Vagina (tissue), 2 donors: Measurements from ENCODE around the gene TOGARAM1. TPM values are rescaled to one million over a fixed set of nuclear protein-coding genes. Genes with fewer than 3 reads are reported as not detected.

Source experiments
- DNase-seq, 2 donors: peaks; one replicate each; pipeline ENCODE4 v3.0.0-alpha.2; 2017; ENCODE audit errors: extremely low spot score in 2 of 2
- H3K27ac ChIP-seq: fragments of 200-600 bp; sonication (generic); one replicate; pipeline ENCODE4 v1.5.1; 2019
- H3K27me3 ChIP-seq: fragments of 200-600 bp; sonication (generic); one replicate; pipeline ENCODE4 v1.5.1; 2019
- H3K36me3 ChIP-seq, 2 donors: fragments of 200-600 bp; sonication (generic); one replicate each; pipeline ENCODE4 v1.5.1; 2017 to 2019
- H3K4me1 ChIP-seq: fragments of 200-600 bp; sonication (generic); one replicate; pipeline ENCODE4 v1.5.1; 2019
- H3K4me3 ChIP-seq, 2 donors: fragments of 200-600 bp; sonication (generic); 1 replicate in 1 of 2; 2 replicates in 1 of 2; pipeline ENCODE4 v1.5.1; 2016 to 2019
- H3K9me3 ChIP-seq: fragments of 200-600 bp; sonication (generic); one replicate; pipeline ENCODE4 v1.5.1; 2019
- CTCF ChIP-seq, 3 experiments: fragments of 450-650 bp in 2 of 3; fragments of 200-600 bp in 1 of 3; sonication (generic) in 1 of 3; IDR thresholded peaks; one replicate each; pipeline ENCODE4 v1.5.1; 2017 to 2019; ENCODE audit warnings: antibody characterized with exemption in 3 of 3, mild to moderate bottlenecking in 2 of 3, moderate library complexity in 2 of 3
- POLR2A ChIP-seq, 2 donors: fragments of 450-650 bp; IDR thresholded peaks; one replicate each; pipeline ENCODE4 v1.6.1; 2017; ENCODE audit warnings: antibody characterized with exemption in 2 of 2, mild to moderate bottlenecking in 2 of 2, moderate library complexity in 2 of 2
- POLR2AphosphoS5 ChIP-seq, 2 donors: sonication (generic); formaldehyde crosslinking; IDR thresholded peaks; one replicate each; pipeline ENCODE4 v1.9.0; 2017; ENCODE audit warnings: antibody characterized with exemption in 2 of 2, mild to moderate bottlenecking in 2 of 2, low read depth in 1 of 2; ENCODE audit not compliant: insufficient read depth in 1 of 2
- intact Hi-C: fragments of 100-400 bp; cut with DNase I; formaldehyde crosslinking; loops from one replicate; pipeline ENCODE4 v1.15.1; 2023
- total RNA-seq: library from RNA; depleted of rRNA; stranded (reverse); fragments of >200 nt; gene quantifications from one replicate; pipeline ENCODE4 v1.2.3, GENCODE V29; 2016

The TOGARAM1 gene
- total RNA-seq, 1 donor from 2014 or later: 13.0 TPM

GRCh38 chr14:44937547-44937946 lies 24.4 kb upstream of the TOGARAM1 start:
- H3K27me3 ChIP-seq: no peaks in the 10 kb centered on the region
- H3K36me3 ChIP-seq: peaks cover 0 to 10% of the 10 kb centered on the region in 2 donors
- TF ChIP-seq CTCF (IDR thresholded peaks at IDR 0.05) (no peak), POLR2AphosphoS5 (IDR thresholded peaks at IDR 0.05; ENCODE audit: insufficient read depth in 1 of 2, low read depth in 1 of 2) (no peak), POLR2A (IDR thresholded peaks at IDR 0.05) (no peak)
- intact Hi-C loops: no loop called here
- no peak overlapping the region for H3K4me3 ChIP-seq
- H3K27ac ChIP-seq: no peak overlapping the region
- H3K9me3 ChIP-seq: no peaks in the 10 kb centered on the region
- no peak for DNase-seq
- H3K4me1 ChIP-seq: no peaks in the 10 kb centered on the region

GRCh38 chr14:44940211-44940610 lies 21.8 kb upstream of the TOGARAM1 start:
- peaks cover 0 to 19% of the 10 kb centered on the region in 2 donors for H3K36me3 ChIP-seq

GRCh38 chr14:44940944-44941343 lies 21.0 kb upstream of the TOGARAM1 start:
- no peak for DNase-seq
- Histone ChIP-seq H3K27ac (no peak overlapping the region), H3K4me3 (no peak overlapping the region), H3K27me3 (no peaks in the 10 kb centered on the region), H3K36me3 (peaks cover 0 to 23% of the 10 kb centered on the region in 2 donors), H3K9me3 (no peaks in the 10 kb centered on the region), H3K4me1 (no peaks in the 10 kb centered on the region)
- no peak for TF ChIP-seq POLR2A (IDR thresholded peaks at IDR 0.05)
- TF ChIP-seq CTCF (IDR thresholded peaks at IDR 0.05): no peak
- TF ChIP-seq POLR2AphosphoS5 (IDR thresholded peaks at IDR 0.05; ENCODE audit: insufficient read depth in 1 of 2, low read depth in 1 of 2): no peak
- intact Hi-C loops: no loop called here

More at GRCh38 chr14:44940211-44940610, 21.8 kb upstream of the TOGARAM1 start:
- DNase-seq: no peak
- Histone ChIP-seq H3K4me3 (no peak overlapping the region), H3K27me3 (no peaks in the 10 kb centered on the region), H3K27ac (no peak overlapping the region), H3K4me1 (no peaks in the 10 kb centered on the region), H3K9me3 (no peaks in the 10 kb centered on the region)
- TF ChIP-seq POLR2AphosphoS5 (IDR thresholded peaks at IDR 0.05; ENCODE audit: insufficient read depth in 1 of 2, low read depth in 1 of 2) (no peak), POLR2A (IDR thresholded peaks at IDR 0.05) (no peak), CTCF (IDR thresholded peaks at IDR 0.05) (no peak)
- intact Hi-C loops: no loop called here

GRCh38 chr14:44941591-44941990 lies 20.4 kb upstream of the TOGARAM1 start:
- Histone ChIP-seq H3K27me3 (no peaks in the 10 kb centered on the region), H3K36me3 (peaks cover 0 to 23% of the 10 kb centered on the region in 2 donors), H3K4me1 (no peaks in the 10 kb centered on the region), H3K27ac (no peak overlapping the region), H3K4me3 (no peak overlapping the region), H3K9me3 (no peaks in the 10 kb centered on the region)
- no peak for DNase-seq
- intact Hi-C loops: no loop called here
- TF ChIP-seq POLR2A (IDR thresholded peaks at IDR 0.05) (no peak), CTCF (IDR thresholded peaks at IDR 0.05) (no peak), POLR2AphosphoS5 (IDR thresholded peaks at IDR 0.05; ENCODE audit: insufficient read depth in 1 of 2, low read depth in 1 of 2) (no peak)

- Histone ChIP-seq H3K4me1 (no peaks in the 10 kb centered on the region), H3K4me3 (no peak overlapping the region), H3K27me3 (no peaks in the 10 kb centered on the region), H3K36me3 (peaks cover 0 to 23% of the 10 kb centered on the region in 2 donors), H3K27ac (no peak overlapping the region), H3K9me3 (no peaks in the 10 kb centered on the region)
- TF ChIP-seq POLR2A (IDR thresholded peaks at IDR 0.05) (no peak), POLR2AphosphoS5 (IDR thresholded peaks at IDR 0.05; ENCODE audit: insufficient read depth in 1 of 2, low read depth in 1 of 2) (no peak), CTCF (IDR thresholded peaks at IDR 0.05) (no peak)
- intact Hi-C loops: no loop called here
- no peak for DNase-seq
These were observed 19.6 kb upstream of the TOGARAM1 start for GRCh38 chr14:44942436-44942835.
